Inflammatory macrophage treated with lipopolysaccharide for 4 hours (primary cell): ENCODE measurements around the gene MPPED2.
"Not testable (repeated sequence)": the region's sequence is repeated elsewhere in the genome, so short reads cannot be mapped to it uniquely, and the experiment has no call there.

ENCODE experiments used
- DNase-seq: peaks from one replicate; pipeline ENCODE4 v3.0.0-alpha.2; 2020

The MPPED2 gene

DNA sequence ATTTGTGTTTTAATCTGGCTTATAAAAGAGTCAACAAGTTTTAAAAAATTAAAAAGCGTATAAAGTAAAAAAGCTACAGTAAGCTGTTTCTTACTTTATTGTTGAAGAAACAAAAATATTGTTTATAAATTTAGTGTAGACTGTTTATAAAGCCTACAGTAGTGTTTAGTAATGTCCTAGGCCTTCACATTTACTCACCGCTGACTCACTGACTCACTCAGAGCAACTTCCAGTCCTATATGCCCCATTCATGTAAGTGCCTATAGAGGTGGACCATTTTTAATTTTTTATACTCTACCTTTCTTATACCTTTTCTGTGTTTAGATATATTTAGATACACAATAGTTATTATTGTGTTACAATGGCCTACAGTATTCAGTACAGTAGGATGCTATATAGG is 12.2 kb downstream of the MPPED2 start:
- DNase-seq, result no peak

GRCh38 chr11:30568931-30569330 is 17.2 kb downstream of the MPPED2 start:
- no peak for DNase-seq

DNA sequence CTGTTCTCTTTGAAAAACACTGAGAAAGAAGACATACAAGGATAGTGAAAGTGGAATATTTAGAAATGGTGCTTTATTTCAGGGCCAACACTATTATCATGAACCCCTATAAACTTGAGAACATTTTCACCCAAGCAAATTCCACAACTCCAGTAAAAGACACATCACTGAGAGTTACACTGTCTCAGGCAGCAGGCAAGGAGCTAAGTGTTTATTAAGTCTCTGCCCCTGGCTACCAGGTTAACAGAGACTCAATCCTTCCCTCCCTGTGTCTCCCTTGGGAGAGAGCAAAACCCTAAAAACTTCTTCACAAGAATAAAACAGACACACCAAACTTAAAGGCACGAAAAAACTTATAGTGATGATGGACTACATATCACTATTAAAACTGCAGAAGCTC is 18.5 kb downstream of the MPPED2 start:
- DNase-seq, result no peak

DNA sequence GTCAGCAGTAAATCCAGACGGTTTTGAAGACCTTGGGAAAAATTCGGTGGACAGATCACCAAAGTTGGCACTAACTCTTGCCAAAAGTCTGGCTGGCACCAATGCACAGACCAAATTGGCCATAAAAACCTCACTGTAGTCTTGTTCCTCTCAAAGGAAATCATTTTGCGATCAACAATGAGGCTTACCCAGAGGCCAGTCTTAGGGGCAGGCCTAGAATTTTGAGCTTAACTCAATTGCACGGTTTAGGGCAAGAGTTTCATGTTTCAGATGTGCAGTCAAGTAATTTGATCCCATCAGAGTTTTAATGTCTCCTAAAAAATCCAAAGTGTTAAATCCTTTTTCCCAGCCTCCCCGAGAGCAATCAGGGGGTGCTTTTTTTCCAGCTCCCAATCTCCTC is 19.0 kb downstream of the MPPED2 start:
- DNase-seq, result no peak

DNA sequence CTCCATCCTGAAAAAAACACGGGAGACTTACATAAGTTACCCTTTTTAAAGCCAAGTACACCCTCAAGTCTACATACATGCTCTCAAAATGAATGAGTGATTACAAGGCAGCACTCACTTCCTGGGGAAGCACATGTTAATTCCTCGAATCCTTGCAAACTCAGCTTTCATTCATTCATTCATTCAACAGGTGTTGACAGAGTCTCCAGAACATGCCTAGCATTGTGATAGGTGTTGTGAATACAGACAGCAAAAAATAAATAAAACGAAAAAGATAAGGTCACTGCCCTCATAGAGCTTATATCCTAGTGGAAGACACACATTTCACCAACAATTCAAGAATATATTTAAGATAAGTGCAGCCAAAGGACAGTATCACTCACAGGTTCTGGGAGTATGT is 19.7 kb downstream of the MPPED2 start:
- DNase-seq, result no peak

GRCh38 chr11:30565027-30565426 is 21.1 kb downstream of the MPPED2 start:
- DNase-seq, result no peak

GRCh38 chr11:30561691-30562415 is 24.3 kb downstream of the MPPED2 start:
- DNase-seq, result no peak

- DNase-seq, result no peak
Measured at GRCh38 chr11:30560206-30561106, 25.7 kb downstream of the MPPED2 start.

GRCh38 chr11:30559004-30559403 is 27.1 kb downstream of the MPPED2 start:
- no peak for DNase-seq

- not testable (repeated sequence) for DNase-seq
Measured at GRCh38 chr11:30554587-30554986, 31.6 kb downstream of the MPPED2 start.

DNA sequence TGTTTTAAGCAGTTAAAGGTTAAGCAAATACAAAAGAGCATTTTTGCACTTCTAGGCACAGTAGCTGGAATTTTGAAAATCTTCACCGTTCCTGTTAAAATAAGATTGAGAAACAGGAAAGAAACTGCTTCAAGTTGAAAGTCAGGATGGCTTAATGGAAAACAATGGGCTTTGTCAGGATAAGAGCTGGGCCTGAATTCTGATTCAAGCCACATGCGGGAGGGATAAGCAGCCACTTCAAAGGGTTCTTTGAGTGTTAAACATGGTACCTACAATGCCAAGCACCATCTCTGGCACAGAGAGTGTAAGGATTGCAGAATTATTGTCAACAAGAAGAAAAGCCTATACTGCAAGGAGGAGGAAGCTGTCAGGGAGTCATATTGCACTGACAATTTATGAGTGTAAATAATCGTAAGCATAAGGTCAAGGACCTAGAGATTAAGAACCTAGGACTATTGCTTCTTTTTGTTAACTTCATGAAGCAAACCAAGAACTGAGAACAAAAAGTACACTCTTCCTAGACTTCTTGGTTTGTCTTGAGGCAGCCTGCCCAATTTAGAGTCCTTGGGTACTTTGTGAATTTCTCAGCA is 32.5 kb downstream of the MPPED2 start:
- DNase-seq, result no peak

DNA sequence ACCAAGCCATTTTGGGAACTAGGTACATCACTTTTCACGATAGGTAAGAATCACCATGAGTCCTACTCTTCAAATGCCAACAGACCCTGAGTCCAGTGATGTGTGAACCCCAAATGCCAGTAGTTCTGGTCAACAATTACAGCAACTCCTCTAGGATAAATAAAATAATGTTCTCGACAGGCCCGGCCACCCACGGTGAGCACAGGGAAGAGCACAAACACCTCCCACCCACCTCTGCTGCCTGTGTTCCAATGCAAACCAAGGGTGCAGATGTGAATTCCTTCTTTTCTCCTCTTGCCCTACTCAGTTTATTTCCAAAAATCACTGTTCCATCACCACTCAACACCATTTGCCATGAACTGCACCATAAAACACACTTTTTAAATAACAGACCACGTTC is 33.3 kb downstream of the MPPED2 start:
- no peak for DNase-seq

GRCh38 chr11:30550022-30550542 is 36.1 kb downstream of the MPPED2 start:
- no peak for DNase-seq

GRCh38 chr11:30549565-30549964 is 36.6 kb downstream of the MPPED2 start:
- no peak for DNase-seq

DNA sequence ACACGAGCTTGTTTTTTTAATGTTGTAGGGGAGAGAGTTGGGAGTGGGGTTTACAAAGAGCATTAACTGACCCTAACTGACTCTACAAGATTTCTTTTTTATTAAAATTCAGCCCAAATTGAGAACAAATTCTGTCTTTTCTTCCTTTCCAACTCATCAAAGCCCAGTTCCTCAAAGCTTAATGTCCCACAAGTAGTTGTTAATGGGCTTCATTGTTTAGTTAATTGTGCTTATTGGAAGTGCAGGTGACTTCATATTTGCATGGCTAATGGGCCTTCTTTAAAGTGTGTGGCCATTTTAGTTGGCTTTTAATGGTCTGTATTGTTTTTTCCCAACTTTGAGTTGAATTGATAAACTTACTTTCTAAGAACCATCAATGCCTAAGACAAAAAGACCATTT is 39.8 kb downstream of the MPPED2 start:
- no peak for DNase-seq

- no peak for DNase-seq
Measured at GRCh38 chr11:30545507-30545906, 40.6 kb downstream of the MPPED2 start.

GRCh38 chr11:30543066-30543465 is 43.1 kb downstream of the MPPED2 start:
- no peak for DNase-seq

DNA sequence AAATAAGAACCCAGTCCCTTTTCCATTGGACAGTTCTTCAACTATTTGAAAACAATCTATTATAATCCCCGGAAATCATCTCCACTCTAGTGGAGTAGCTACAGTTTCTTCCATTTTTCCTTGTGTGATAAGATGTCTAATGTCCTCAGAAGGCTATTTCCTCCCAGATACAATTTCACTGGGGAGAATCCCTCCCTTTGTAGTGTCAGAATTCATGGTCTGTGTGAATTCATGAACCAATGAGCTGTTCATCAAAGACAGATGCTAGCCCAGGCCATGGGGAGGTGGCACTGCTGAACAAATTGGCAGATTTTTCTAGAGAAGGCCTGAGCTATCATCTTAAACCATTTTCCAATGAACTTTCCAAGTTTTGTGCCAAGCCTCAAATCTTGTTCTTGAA is 45.4 kb downstream of the MPPED2 start:
- no peak for DNase-seq

GRCh38 chr11:30538251-30538650 is 47.9 kb downstream of the MPPED2 start:
- no peak for DNase-seq

DNA sequence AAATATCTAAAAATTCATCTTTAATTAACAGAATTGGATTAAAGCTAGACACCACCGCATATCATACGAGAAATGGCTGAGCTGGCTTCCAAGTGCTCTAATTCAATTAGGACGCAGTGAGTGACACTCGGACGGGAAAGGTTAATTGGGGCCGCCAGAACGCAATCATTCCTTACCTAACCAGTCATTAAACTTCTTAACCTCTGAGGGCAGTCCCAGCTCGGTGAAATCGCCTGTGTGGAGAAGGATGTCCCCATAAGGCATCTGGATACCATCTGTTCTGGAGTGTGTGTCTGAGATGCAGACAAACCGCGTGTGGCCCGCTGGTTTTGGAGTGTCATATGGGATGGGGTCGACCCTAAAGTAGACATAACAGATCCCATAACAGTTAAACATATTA is 50.3 kb downstream of the MPPED2 start:
- DNase-seq, result no peak

- DNase-seq, result no peak
Measured at GRCh38 chr11:30533445-30533947, 52.7 kb downstream of the MPPED2 start.

- no peak for DNase-seq
Measured at GRCh38 chr11:30527566-30527965, 58.6 kb downstream of the MPPED2 start.

DNA sequence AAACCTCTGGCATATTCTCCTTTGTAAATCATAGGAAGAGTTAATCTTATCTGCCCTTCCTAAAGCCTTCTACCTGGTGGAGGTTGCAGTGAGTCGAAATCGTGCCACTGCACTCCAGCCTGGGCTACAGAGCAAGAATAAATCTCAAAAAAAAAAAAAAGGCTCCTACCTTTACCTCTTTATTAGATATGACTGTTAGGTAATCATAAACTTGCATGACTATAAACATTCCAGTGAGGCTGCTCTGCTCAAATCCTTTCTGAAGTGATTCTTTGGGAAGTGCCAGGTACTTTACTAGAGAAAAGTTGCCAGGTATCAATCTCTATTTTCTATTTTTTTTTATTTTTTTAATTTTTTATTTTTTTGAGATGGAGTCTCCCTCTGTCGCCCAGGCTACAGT is 59.6 kb downstream of the MPPED2 start:
- no peak for DNase-seq
